Activated naive CD8-positive, alpha-beta T cell treated with anti-CD3 and anti-CD28 coated beads, Interleukin-2, amount 50 U/mL, for 24 hours (primary cell): ENCODE results near the gene CCDC92B.

Source experiments
- ATAC-seq: fragments of 150-1000 bp; cut with Tn5 transposase; one replicate; pipeline ENCODE4 v1.10.0; 2021
- DNase-seq: peaks from one replicate; pipeline ENCODE4 v3.0.0; 2021
- H3K27ac Mint-ChIP-seq: one replicate; pipeline ENCODE4 v1.8.0; 2021; ENCODE audit warnings: mild to moderate bottlenecking, mixed read lengths
- H3K27me3 Mint-ChIP-seq: one replicate; pipeline ENCODE4 v1.8.0; 2021; ENCODE audit warnings: mixed read lengths
- H3K36me3 Mint-ChIP-seq: one replicate; pipeline ENCODE4 v1.8.0; 2021; ENCODE audit warnings: low read depth, mixed read lengths
- H3K4me1 Mint-ChIP-seq: one replicate; pipeline ENCODE4 v1.8.0; 2021; ENCODE audit warnings: mixed read lengths
- H3K4me3 Mint-ChIP-seq: one replicate; pipeline ENCODE4 v1.8.0; 2021; ENCODE audit warnings: mild to moderate bottlenecking, moderate library complexity, mixed read lengths
- H3K9me3 Mint-ChIP-seq: one replicate; pipeline ENCODE4 v1.8.0; 2021; ENCODE audit warnings: mixed read lengths

The CCDC92B gene

DNA sequence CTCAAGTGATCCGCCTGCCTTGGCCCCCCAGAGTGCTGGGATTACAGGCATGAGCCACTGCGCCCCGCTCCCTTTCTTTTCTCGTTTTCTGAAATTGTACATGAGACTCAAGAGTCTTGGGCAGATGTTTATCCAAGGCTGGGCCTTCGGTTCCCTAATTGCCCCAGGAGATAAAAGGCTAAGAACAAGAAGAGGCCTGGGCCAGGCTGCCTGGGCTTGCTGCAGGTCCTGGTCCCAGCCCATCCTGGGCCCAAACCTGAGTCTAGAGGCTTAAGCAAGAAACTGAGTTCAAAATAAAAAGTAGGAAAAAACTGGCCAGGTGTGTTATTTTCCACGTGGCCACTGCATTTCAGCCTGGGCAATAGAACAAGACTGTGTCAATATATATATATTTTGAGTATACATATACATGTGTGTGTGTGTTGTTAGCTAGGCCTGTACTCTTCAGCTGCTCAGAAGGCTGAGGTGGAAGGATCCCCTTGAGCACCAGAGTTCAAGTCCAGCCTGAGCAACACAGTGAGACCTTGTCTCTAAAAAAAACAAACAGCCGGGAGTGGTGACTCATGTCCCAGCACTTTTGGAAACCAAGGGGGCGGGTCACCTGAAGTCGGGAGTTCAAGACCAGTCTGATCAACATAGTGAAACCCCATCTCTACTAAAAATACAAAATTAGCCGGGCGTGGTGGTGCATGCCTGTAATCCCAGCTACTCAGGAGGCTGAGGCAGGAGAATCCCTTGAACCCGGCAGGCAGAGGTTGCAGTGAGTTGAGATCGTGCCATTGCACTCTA lies 31.1 kb downstream of the CCDC92B start:
- peaks cover 8% of the 10 kb centered on the region for H3K27me3 Mint-ChIP-seq
- H3K36me3 Mint-ChIP-seq = no peaks in the 10 kb centered on the region
- H3K4me3 Mint-ChIP-seq = no peak overlapping the region
- no peaks in the 10 kb centered on the region for H3K9me3 Mint-ChIP-seq
- DNase-seq = no peak
- ATAC-seq = no peak
- H3K27ac Mint-ChIP-seq = no peak overlapping the region
- H3K4me1 Mint-ChIP-seq = peaks cover 12% of the 10 kb centered on the region

DNA sequence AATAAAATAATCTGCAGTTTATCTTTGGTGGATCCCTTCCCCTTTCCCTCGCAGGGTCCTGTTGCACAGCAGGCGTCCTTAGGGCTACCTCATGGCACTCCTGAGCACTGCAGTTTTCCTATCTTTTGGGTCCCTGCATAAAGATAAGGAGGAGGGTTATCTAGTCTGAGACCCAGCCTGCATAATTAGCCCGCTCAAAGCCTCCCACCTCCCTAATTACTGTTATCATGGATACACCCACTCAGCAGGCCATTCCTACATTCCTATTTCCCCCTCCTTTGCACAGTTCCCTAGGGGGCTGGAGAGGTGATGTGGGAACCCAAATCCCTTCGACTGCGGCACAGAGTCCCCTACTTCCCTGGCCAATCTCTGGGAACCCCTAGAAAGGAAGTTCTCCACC lies 32.8 kb downstream of the CCDC92B start:
- H3K4me3 Mint-ChIP-seq = no peak overlapping the region
- ATAC-seq (no peak), DNase-seq (no peak)
- H3K36me3 Mint-ChIP-seq = no peaks in the 10 kb centered on the region
- no peak overlapping the region for H3K27ac Mint-ChIP-seq
- peaks cover 18% of the 10 kb centered on the region for H3K4me1 Mint-ChIP-seq
- H3K9me3 Mint-ChIP-seq = no peaks in the 10 kb centered on the region
- H3K27me3 Mint-ChIP-seq = no peaks in the 10 kb centered on the region

DNA sequence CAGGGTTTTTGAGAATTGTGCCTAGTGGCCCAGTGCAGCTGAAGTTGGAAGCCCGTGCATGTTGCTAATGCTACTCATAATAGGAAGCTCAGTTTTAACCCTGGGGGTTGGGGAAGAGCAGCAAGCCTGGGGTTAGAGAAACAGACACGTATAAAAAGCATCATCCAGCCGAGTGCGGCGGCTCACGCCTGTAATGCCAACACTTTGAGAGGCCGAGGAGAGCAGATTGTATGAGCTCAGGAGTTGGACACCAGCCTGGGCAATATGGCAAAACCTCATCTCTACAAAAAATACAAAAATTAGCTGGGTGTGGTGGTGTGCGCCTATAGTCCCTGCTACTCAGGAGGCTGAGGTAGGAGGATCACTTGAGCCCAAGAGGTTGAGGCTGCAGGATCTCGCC lies 35.6 kb downstream of the CCDC92B start:
- DNase-seq (no peak), ATAC-seq (no peak)
- H3K36me3 Mint-ChIP-seq = peaks cover 12% of the 10 kb centered on the region
- peaks cover 30% of the 10 kb centered on the region for H3K4me1 Mint-ChIP-seq
- H3K4me3 Mint-ChIP-seq = no peak overlapping the region
- H3K9me3 Mint-ChIP-seq = no peaks in the 10 kb centered on the region
- H3K27me3 Mint-ChIP-seq = no peaks in the 10 kb centered on the region
- H3K27ac Mint-ChIP-seq = no peak overlapping the region

DNA sequence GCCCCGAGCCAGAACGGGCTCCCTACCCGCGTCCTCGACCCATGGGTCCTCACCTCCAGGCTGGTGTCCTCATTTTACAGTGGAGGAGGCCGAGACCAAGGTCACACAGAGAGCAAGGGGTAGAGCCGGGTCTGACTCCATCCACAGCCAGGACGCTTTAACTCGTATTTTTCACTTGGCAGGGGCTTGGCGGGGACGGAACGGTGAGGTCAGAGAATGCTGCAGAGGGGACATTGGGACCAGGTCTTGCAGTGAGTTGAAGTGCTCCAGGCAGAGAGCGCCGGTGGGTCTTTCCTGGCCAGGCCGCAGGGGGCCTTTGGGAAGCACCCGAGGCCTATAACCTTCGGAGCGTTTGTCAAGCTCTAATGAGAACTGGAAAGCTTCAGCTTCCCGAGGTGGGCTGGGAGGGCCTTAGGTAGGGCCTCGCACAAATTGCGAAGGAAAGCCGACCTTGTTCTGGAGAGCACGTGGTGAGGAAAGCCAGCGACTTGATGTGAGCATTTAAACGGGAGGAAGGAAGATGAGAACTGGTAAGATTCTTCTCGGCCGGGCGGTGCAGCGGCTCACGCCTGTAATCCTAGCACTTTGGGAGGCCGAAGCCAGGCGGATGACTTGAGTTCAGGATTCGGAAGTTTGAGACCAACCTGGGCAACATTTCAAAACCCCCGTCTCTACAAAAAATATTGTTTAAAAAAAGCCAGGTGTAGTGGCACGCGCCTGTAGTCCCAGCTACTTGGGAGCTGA lies 37.0 kb downstream of the CCDC92B start:
- Mint-ChIP-seq H3K27ac (peak overlapping the region; percentile 84), H3K36me3 (peaks cover 12% of the 10 kb centered on the region), H3K4me1 (peaks cover 38% of the 10 kb centered on the region), H3K9me3 (no peaks in the 10 kb centered on the region), H3K4me3 (peak overlapping the region; percentile 84), H3K27me3 (no peaks in the 10 kb centered on the region)
- ATAC-seq (no peak), DNase-seq (no peak)

DNA sequence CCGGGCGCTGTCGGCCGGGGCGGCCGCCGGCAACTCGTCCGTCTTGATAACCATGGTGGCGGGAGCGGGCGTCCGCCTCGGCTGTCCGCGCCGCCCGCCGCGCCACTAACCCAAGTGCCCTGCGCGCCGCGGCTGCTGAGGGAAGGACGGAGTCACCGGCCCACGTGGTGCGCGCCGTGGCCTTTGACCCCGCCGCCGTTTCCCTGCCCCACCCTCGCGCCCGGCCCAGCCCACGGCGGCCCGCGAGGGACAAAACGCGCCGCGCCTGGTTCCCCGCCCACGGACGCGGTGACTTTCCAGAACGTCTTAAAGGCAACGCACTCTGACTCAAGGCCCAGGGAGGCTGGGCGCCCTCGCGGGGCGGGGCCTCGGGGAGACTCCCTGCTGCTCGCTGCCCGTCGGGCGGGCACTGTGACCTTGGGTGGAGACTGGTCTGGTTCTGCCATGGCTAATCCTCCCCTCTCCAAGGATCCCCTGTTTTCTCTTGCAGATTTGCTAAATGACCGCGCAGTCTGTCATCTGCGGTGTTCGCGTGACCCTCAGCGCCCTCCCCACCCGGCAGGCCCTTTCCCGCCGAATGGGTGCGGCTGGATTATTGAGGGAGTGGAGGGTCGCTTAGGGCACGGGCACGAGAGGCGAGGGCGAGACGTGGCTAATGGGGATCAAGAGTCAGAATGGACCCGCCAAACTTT lies 37.7 kb downstream of the CCDC92B start, which contains the start of gene CLUH:
Gene CLUH (minus strand): TSS at position 157 of the 692 bp plus-strand sequence. CDS start 103 bp downstream, at position 54.
- Mint-ChIP-seq H3K27ac (peak within 1 kb of the TSS; percentile 85), H3K4me1 (peaks cover 38% of the 10 kb centered on the region), H3K36me3 (peaks cover 12% of the 10 kb centered on the region), H3K27me3 (no peaks in the 10 kb centered on the region), H3K4me3 (peak within 1 kb of the TSS; percentile 91), H3K9me3 (no peaks in the 10 kb centered on the region)
- DNase-seq (peak; percentile 98), ATAC-seq (peak; percentile 91)

DNA sequence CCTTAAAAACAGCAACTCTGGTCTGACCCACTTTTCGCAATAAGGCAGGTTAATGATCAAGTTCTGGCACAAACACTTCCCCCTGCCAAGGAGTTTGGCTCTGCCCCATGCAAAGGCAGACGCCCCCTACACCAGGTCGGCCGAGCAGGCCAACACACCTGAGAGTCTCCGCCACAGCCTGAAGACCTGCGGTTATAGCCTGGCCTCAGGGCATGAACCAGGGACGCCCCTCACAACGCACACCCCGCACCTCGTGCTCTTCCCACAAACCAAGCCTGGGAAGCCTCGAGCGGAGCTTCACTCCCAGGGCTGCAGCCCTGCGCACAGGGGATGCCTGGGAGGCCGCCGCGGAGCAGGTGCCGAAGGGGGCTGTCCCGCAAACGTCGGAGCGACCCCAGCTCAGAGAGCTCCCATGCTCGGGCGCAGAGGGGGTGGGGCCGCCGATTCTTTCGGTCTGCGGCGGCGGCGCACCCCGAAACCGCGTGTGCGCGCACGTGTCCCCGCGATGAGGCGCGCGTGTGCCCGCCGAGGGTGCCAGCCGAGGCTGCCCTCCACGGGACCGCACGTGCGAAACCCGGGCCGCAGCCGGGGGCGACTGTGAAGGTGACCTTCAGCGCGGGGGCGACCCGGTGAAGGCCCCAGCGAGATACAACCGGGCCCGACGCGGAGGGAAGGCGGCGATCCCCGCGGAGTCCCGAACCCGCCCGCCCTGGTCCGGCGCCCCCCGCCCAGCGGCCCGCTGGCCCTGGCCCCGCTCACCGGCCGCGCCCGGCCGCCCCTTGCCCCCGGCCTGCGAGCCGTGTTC lies 38.4 kb downstream of the CCDC92B start:
- peak overlapping the region; percentile 91 for H3K4me3 Mint-ChIP-seq
- H3K4me1 Mint-ChIP-seq = peaks cover 38% of the 10 kb centered on the region
- H3K36me3 Mint-ChIP-seq = peaks cover 12% of the 10 kb centered on the region
- DNase-seq = peak; percentile 45
- peak; percentile 3 for ATAC-seq
- peak overlapping the region; percentile 85 for H3K27ac Mint-ChIP-seq
- no peaks in the 10 kb centered on the region for H3K27me3 Mint-ChIP-seq
- H3K9me3 Mint-ChIP-seq = no peaks in the 10 kb centered on the region

DNA sequence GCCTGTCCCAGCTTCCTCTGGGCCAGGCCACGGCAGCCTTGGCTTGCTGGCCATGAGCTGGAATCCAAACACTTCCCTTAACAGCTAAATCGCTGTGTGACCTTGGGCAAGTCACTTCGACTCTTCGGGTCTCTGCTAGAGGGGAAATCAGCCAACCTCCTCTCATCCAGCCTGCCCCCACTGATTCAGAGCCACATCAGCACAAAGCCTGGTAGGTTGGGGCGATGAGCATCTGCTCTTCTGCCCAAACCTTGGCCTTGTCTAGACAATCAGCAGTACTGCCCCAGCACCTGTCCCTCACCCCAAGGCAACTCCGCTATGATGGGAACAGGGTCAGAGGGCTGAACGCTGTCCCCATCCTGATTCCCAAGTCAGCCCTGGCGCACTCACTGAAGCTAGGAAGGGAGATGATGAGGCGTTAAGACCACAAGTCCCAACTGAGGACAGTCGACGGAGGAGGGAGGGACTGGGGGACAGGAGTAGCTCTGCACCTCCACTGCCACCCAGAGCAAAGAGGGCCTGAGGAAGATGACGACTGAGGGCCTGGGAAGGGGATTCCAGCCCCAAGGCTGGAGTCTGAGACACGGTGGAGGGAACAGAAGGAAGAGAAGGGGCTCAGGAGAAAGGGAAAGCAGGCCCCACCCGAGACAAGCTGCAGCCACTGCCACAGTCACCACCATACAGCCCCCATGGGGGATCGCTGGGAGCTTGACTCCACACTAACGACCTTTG lies 39.2 kb downstream of the CCDC92B start:
- DNase-seq (no peak), ATAC-seq (no peak)
- H3K4me1 Mint-ChIP-seq = peaks cover 42% of the 10 kb centered on the region
- H3K27ac Mint-ChIP-seq = peak overlapping the region; percentile 85
- H3K36me3 Mint-ChIP-seq = peaks cover 16% of the 10 kb centered on the region
- H3K27me3 Mint-ChIP-seq = no peaks in the 10 kb centered on the region
- H3K4me3 Mint-ChIP-seq = peak overlapping the region; percentile 91
- no peaks in the 10 kb centered on the region for H3K9me3 Mint-ChIP-seq

DNA sequence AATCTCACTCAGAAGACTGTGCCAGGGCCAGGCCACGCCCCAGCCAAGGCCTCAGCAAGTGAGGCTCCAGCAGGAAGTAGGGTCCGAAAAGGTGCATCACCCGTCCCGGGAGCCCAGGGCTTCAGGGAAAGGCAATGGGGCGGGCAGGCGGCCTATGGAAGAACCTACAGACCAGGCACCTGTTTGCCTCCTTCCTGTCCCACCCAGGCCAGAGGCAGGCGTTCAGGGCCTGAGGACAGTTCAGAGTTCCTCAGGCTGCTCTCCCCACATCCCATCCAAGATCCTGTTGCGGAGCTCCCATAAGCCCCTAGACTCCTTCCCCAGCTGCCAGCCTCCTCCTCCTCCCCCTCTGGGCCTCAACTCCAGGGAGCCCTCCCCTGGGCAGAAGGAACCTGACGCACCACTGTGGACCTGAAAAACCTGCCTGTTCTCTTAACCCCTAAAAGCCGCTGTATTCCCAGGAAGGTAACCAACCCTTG lies 40.2 kb downstream of the CCDC92B start:
- Mint-ChIP-seq H3K27me3 (no peaks in the 10 kb centered on the region), H3K36me3 (peaks cover 18% of the 10 kb centered on the region), H3K4me1 (peaks cover 42% of the 10 kb centered on the region), H3K9me3 (no peaks in the 10 kb centered on the region), H3K27ac (peak overlapping the region; percentile 85), H3K4me3 (peak overlapping the region; percentile 91)
- ATAC-seq (no peak), DNase-seq (no peak)

DNA sequence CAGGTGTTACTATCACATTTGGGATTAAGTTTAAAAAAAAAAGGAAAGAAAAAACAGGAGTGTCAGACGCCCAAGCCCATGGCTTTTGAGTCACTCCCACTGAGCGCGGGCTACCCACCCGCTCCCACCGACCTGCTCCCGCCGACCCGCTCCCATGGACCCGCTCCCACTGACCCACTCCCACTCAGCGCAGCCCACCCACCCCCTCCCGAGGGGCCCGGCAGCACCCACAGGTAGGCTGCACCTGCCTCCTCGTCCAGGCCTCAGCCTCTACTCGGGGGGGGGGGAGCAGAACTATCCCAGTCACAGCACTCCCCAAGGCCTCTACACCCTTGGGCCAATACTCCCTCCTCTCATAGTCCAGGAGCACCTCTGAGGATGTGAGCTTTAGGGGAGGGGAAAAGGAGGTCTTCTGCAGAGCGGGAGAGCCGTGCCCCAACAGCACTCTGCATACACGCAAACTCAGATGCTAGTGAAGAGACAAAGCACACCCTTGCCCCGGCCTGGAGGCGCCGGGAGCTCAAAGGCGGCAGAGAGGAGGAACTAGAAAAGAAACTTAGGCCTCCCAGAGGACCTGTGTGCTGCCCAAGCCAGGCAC lies 40.8 kb downstream of the CCDC92B start:
- DNase-seq (no peak), ATAC-seq (no peak)

DNA sequence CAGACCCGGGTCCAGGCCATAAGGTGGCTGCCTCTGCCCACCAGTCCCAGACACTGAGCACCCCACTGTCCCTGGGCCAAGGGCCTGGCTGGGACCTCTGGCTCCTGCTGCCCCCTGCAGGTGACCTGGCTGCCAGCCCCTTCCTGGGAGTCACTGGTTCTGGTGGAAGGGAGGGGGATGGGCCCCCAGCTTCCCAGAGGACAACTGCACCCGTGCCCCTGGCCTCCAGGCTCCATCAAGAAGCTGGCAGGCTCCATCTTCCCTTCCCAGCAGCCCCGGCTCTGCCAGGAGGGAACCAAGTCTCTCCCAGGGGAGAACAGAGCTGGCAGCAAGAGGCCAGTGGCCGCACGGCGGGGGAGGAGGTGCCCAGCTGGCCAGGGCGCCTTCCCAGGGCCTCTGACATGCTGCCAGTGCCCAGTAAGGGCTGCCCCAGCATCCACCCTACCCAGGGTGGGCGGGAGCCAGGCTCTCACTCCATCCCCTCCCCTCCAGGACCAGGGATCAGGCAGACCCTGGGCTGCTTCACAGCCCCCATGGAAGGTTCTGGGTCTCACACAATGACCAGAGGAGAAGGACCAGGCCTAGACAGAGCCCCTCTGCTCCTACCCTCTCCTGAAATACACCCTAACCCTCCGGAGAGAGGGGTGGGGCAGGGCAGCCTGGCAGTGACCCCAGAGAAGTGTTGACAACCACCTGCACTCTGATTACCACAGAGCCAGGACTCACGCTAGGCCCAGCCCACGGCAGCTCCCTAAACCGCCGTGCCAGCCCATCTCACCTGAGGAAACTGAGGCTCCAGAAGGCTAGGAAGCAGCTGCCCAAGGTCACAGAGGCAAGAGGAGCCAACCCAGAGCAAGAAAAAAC lies 41.5 kb downstream of the CCDC92B start:
- Mint-ChIP-seq H3K9me3 (no peaks in the 10 kb centered on the region), H3K36me3 (peaks cover 21% of the 10 kb centered on the region), H3K27me3 (no peaks in the 10 kb centered on the region), H3K27ac (peak overlapping the region; percentile 11), H3K4me3 (no peak overlapping the region), H3K4me1 (peaks cover 39% of the 10 kb centered on the region)
- ATAC-seq (no peak), DNase-seq (no peak)

More for the DNA sequence above, 40.8 kb downstream of the CCDC92B start:
- Mint-ChIP-seq H3K27ac (peak overlapping the region; percentile 11), H3K4me1 (peaks cover 41% of the 10 kb centered on the region), H3K36me3 (peaks cover 18% of the 10 kb centered on the region), H3K4me3 (peak overlapping the region; percentile 91), H3K9me3 (no peaks in the 10 kb centered on the region), H3K27me3 (no peaks in the 10 kb centered on the region)

DNA sequence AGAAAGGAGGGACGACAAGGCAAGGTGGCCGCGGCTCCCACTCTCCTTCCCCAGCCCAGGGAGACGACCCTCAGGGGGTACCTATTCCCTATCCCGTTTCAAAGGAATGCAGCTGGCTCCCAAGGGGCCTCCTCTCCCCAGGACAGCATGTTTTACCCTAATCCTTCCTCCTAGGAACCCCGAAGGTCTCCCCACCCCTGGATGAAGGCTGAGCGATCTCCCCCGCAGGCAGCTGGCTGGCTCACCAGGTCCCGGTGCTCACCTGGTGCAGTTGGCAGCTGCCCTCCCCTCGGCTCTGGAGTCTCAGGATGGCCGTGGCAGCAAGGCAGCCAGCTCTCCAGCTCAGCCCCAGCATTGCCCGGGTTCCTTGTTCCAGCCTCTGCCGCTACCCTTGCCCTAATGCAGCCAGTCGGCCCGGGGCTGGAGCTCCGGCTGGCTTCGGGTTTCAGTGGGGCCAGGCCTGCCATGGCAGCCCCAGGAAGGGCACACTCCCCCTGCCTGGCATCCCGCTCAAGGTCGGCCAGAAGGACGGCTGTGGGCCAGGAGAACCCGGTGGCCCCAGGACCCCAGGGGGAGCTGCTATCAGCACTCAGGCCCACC lies 42.4 kb downstream of the CCDC92B start:
- no peak overlapping the region for H3K27ac Mint-ChIP-seq
- DNase-seq (no peak), ATAC-seq (no peak)
- H3K4me3 Mint-ChIP-seq = no peak overlapping the region
- peaks cover 30% of the 10 kb centered on the region for H3K36me3 Mint-ChIP-seq
- no peaks in the 10 kb centered on the region for H3K9me3 Mint-ChIP-seq
- H3K4me1 Mint-ChIP-seq = peaks cover 33% of the 10 kb centered on the region
- H3K27me3 Mint-ChIP-seq = no peaks in the 10 kb centered on the region
